NOMO-1 treated with DMSO at 0.1 percent for 48 hours (cell line): Measurements from ENCODE around the gene EHMT1.

Source experiments
- DNase-seq: peaks from one replicate; lab custom pipeline; 2025; ENCODE audit not compliant: unreplicated experiment; lab: John Stamatoyannopoulos, UW

Gene EHMT1

GRCh38 chr9:137781906-137782585 lies 163.2 kb downstream of the EHMT1 start:
- no peak for DNase-seq

- no peak for DNase-seq
These were observed 164.7 kb downstream of the EHMT1 start for GRCh38 chr9:137783521-137783920.

- no peak for DNase-seq
These were observed 165.2 kb downstream of the EHMT1 start for GRCh38 chr9:137784046-137784445.

DNA sequence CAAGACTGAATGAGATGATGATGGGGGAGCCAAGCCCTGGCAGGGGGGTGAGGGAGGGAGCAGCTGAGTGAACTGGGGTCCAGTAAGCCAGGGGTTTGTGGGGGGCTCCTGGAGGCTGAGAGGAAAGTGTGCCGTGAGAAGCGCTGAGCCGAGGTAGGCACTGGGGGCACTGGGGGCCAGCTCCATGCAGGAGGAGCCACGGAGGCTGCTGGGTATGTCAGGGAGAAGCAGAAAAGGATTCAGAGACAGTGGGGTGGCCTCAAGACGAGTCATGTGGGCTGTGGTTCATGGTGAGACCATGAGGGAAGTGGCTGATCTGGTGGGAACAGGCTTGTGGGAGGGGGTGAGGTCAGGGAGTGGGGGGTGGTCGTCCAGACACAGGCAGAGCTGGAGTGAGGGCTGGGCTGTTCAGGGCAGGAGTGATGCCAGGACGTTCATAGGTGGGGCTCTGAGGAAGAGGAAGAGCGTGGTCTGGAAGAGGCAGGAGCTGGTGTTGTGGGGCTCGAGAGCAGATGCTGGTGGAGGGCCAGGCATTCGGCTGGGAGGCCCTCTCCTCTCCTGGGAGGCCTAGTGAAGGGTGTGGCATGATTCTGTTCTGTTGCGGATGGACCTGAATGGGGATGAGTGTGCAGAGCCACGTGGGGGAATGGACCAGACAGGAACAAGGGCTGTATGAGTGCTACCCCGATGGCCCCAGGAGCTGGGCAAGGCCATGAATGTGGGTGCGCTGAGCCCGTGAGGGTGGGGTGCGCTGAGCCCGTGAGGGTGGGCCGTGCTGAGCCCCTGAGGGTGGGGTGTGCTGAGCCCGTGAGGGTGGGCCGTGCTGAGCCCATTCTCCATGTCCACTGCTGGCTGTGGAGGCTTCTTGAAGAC lies 166.1 kb downstream of the EHMT1 start:
- DNase-seq = no peak

DNA sequence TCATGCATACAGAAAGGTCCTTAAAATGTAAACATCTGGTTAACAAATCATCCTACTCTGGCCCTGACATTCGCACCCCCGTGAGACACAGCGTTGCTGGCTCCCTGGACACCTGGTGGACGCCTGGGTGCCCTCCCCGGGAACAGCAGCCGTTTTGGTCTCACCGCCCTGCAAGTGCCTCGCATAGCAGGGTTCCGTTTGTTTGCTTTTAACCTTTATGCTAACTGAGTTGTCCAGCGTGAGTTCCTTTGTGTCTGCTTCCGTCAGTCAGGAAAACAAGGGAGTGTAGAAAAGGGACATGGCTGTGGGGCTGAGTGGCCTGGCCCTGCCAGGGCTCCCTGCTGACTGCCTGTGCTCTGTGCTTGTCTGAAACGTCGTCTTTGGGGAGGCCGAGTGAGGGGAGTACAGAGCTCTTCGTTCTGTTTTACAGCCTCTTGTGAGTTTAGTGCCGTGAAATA lies 166.9 kb downstream of the EHMT1 start:
- DNase-seq = no peak

DNA sequence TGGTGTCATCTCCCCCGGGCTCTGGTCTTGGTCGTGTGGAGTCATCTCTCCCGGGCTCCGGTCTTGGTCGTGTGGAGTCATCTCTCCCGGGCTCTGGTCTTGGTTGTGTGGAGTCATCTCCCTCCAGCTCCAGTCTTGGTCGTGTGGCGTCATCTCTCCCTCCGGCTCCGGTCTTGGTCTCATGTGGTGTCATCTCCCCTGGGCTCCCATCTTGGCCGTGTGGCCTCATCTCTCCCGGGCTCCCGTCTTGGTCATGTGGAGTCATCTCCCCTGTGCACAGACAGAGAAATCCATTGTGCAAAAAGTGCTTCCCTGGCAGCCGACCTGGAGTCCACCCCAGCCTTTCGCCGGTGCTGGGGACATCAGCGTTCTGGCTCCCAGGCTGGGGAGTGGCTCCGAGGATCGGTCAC lies 167.7 kb downstream of the EHMT1 start:
- no peak for DNase-seq

GRCh38 chr9:137787381-137787780 lies 168.6 kb downstream of the EHMT1 start:
- DNase-seq = no peak

GRCh38 chr9:137787786-137788505 lies 169.1 kb downstream of the EHMT1 start:
- no peak for DNase-seq

DNA sequence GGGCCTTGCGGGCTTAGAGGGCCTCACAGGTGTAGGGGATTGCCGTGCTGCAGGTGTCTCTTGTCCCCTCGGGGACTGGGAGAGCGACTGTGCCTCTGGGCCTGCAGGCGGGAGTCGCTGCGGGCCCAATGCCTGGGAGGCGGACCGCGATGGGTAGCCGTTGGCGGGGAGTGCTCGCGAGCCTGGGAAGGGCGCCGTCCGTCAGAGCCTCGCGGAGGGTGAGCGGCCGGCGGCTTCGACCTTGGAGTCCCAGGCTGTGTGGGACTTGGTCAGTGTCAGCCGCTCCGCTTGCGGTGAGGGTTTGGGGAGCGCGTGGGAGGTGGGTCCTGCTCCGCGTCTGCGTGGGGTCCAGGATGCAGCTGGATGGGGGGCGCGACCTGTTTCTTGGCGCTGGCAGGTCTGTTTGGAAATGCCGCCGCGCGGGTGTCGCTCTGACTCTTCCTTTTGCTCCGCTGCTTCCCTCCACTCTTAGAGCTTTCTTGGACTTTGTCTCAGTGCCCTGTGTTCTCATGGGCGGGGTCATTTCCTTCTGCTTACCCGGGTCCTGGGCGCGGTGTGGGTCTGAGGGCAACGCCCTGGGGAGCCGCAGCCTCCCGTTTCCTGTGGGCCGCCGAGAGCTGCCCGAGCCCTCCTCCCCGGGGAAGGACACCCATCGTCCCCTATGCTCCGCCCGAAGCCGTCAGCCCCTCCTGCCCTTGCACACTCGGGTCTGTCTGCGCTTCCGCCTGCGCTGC lies 169.9 kb downstream of the EHMT1 start:
- DNase-seq = no peak

GRCh38 chr9:137789295-137789895 lies 170.6 kb downstream of the EHMT1 start:
- DNase-seq = no peak

- no peak for DNase-seq
These were observed 173.1 kb downstream of the EHMT1 start for GRCh38 chr9:137791947-137792346.

DNA sequence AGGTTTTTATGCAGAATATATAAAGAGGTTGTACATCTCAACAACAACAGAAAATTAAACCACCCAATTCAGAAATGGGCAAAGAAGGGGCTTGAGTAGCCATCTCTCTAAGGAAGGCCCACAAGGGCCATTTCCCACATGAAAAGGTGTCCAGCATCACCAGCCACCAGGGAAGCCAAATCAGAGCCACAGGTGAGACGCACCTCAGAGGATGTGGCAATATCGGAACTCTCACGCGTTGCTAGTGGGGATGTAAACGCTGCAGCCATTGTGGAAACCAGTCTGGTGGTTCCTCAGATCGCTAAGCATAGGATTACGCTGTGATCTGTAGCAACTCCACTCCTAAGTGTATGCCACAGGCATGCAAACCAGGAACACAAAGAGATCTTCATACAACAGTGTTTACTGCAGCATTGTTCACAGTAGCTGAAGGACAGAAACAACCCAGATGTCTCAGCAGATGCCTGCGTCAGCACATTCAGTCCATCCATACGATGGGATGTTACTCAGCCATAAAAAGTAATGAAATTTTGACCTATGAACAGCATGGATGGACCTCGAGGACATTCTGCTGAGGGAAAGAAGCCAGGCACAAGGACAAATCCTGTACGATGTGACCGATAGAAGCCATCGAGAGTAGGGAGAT lies 174.5 kb downstream of the EHMT1 start:
- no peak for DNase-seq

DNA sequence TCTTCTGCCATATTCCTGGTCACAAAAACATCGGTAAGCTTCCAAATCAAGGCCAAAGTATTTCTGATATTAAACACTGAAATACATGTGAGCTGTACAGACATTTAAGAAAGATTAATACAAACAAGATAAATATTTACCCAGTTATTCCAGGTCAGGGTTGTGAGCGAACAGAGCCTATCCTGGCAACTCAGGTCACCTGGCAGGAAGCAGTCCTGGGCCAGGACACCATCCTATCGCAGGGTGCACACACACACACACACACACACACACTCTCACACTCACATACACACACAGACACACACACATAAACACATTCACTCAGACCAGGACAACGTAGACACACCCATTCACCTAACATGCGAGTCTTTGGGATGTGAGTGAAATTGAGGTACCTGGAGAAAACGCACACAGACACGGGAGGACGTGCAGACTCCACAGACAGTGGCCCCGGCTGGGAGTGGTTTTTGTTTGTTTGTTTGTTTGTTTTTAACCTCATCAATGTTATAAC lies 176.4 kb downstream of the EHMT1 start:
- no peak for DNase-seq

DNA sequence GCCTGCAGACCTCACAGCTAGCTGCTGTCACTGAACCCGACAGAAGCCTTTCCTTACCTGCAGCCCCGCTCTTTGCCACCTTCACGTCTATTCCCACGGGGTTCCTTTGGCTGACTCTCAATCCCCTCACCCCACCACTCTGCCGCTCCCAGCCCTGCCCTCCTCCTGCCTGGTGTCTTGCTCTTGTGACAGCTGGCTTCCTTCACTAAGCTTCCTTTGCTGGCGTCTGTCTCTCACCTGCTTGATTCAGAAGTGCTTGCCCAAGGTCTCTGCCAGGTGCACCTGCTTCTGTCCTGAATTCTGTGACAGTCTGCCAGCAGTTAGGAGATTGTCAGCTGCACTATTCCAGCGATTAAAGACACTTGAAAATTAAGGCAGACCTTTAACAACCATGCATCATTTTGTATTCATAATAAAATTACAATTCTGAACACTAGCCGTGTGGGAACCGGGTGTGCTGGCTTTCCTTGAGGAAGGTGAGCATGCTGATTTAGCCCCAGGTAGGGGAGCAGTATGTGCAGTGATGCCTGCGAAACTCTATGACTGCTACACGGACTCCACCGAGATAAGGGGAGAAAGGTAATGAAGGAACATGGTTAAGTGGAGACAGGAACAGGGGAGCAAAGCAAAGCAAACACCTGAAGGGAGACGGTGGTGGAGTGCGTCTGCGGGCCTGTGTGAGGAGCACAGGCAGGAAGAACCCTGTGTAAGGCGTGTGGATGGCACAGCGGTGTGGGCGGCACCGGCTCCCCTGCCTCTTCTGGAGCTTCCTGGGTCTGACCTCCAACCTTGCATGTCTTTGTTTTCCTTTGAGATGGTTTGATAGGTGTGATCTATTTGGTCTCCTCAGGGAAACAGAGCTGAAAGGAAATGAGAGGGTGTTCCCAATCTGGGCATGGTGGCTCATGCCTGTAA lies 178.7 kb downstream of the EHMT1 start:
- no peak for DNase-seq

DNA sequence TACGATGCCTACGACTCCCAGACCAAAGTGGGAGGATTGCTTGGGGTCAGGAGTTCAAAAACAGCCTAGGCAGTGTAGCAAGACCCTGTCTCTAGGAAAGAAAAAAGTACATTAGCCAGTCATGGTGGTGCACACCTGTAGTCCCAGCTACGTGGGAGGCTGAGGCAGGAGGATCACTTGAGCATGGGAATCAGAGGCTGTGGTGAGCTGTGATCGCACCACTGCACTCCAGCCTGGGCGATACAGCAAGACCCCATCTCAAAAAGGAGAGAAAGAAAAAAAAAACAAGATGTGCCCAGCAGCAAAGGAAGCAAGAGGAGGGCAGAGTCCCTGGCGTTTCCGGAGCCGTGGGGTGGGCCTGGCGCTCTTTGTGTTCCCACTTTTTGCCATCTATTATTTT lies 179.3 kb downstream of the EHMT1 start:
- DNase-seq = no peak

DNA sequence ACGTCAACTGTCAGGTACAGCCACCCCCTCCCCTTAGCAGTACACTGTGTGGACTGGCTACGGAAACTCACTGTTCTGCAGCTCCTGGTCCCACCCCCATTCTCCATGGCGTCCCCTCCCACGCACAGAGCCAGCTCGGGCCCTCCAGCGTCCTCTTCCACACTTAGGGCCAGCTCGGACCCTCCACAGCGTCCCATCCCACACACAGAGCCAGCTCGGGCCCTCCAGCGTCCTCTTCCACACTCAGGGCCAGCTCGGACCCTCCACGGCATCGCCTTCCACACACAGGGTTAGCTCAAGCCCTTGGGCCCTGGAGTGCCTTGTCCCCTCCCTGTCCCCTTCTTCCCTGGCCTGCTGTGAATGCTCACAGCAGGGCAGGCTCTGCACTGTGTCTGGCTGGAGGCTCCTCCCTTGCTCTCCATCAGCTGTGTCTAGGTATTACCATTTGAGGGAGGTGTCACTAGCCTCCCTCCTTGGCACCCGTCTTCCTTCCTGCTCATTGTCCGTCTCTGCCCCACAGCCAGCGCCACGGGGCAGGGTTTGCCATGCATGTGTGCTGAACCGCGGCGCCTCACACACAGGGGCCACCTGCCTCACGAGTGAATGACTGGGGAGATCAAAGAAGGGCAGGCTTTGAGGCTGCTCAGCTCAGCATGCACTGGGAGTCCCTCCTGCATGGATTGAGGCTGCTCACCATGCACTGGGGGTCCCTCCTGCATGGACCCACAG lies 180.3 kb downstream of the EHMT1 start:
- no peak for DNase-seq

DNA sequence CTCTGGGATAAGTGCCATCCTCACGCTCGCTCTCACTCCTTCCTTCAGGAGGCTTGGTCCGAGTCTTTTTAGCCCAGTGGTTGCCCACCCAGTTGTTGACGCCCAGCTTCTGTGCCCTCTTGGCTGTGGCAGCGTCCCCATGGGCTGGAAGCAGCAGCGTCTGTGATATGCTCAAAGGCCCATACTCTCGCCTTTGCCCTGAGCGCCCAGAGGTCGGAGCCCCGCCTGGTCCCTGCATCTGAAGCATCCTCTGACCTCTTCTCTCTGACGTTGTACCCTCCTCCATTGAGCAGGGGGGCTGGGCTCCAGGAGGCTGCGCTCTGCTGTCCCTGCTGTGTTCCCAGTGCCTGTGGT lies 180.8 kb downstream of the EHMT1 start:
- no peak for DNase-seq
